Stimulated activated CD4-positive, alpha-beta T cell treated with anti-CD3 and anti-CD28 coated beads, Interleukin-4, amount 100 ng/mL, for 24 hours (primary cell): ENCODE data around the gene UBAC1.

Source experiments
- DNase-seq: peaks from one replicate; pipeline ENCODE4 v3.0.0-alpha.2; 2020

The UBAC1 gene

GRCh38 chr9:135961277-135961715, at the start of gene UBAC1:
UBAC1 (minus strand) TSS chr9:135961373; CDS start chr9:135961162, 211 bp downstream.
- DNase-seq = peak; percentile 95

- no peak for DNase-seq
Observed at GRCh38 chr9:136010615-136011361, 49.6 kb upstream of the UBAC1 start.

- no peak for DNase-seq
Observed at GRCh38 chr9:136010176-136010575, 49.0 kb upstream of the UBAC1 start.

GRCh38 chr9:136009516-136009915, 48.3 kb upstream of the UBAC1 start:
- DNase-seq = no peak

GRCh38 chr9:136008693-136008997, 47.5 kb upstream of the UBAC1 start:
- DNase-seq = no peak

DNA sequence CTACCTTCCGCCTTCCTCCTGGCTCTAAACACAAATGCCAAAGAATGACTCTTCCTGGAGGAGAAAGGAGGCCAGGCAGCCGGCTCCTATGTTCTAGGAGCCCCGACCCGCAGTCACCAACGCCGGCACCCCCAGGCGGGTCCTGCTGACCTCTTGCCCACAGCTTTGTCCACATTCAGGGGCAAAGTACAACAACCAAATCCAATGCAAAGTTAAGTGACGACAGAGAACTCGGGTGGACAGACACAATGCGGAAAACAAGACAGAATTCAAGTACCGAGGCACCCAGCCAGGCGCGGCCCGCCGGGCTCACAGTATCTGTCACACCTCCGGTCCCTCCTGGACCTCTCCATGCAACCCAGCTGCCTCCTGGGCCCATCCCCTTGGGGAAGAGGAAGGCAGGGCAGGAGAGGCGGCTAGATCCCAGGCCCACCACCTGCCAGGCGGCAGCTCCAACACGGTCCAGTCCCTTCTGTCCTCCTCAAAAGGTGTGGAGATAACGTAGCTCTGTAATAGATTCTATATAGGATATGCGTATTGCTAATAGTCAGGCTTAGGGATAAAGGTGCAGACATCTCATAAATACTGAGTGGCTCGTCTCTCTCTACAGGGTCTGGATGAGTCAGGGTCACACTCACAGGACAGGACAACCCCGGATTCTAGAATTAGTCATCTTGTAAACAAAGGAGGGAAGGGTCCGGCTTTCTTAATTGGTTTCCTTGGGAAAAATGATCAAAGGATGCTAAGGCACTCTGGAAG, 46.9 kb upstream of the UBAC1 start:
- no peak for DNase-seq

DNA sequence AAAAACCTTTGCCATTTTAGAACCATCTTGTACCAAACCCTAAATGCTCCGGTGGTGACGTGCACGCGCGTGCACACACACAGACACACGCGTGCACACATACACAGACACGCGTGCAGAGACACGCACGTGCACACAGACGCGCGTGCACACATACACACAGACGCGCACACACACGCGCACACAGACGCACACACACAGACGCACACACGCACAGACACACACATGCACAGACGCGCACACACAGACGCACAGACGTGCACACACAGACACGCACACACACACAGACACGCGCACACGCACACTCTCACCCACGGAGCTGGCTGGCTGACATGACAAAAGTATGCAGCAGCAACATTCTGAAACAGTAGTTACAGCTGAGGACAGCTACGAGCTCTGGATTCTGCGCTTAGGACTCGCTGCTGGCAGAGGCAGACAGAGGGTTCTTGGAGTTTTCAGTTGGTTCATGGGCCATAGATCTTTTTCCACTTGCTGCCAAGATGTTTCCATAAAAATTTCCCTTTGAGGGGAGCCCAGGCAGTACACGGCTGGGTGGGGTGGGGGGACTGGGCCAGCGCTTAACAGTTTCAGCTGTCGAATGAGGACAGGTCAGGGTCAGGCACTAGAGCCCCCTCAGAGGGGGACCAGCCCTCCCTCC, 46.2 kb upstream of the UBAC1 start:
- no peak for DNase-seq

DNA sequence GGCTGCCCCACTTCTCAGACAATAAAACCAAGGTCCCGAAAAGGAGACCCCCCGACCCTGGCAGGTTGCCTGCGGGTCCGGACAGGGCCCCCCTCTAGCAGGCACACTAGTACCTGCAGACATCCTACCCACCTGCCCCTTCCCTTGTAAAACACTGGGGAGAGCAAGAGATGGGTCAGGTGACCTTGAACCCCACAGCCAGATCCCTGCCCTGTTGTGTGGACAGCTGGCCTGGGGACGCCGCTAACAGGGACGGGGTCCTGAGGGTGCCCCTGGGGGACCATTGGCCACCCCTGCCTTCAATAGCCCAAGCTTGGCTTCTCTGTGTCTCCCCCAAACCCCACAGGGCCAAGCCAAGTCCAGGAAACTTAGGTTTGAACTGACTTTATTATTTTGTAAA, 45.0 kb upstream of the UBAC1 start:
- DNase-seq = no peak

DNA sequence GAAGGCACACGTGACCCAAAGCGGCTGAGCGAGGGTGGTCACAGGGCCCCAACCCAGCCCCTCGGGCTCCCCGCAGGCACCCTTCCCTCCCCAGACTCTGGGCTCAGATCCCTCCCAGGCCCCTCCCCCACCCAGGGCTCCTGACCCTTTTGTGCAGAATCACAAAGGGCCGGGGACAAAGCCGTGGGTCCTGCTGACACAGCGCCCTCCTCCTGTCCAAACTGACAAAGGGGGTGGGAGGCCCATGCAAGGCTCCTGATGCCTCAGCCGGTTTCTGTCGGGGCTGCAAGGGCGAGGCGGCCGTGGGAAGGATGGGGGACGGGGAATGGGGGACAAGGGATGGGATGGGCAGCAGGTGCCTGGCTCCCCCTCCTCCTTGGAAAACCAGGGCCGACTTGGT, 43.5 kb upstream of the UBAC1 start:
- no peak for DNase-seq

GRCh38 chr9:136004219-136004618, 43.0 kb upstream of the UBAC1 start:
- DNase-seq = no peak

- no peak for DNase-seq
Observed at GRCh38 chr9:136003411-136004218, 42.4 kb upstream of the UBAC1 start.

DNA sequence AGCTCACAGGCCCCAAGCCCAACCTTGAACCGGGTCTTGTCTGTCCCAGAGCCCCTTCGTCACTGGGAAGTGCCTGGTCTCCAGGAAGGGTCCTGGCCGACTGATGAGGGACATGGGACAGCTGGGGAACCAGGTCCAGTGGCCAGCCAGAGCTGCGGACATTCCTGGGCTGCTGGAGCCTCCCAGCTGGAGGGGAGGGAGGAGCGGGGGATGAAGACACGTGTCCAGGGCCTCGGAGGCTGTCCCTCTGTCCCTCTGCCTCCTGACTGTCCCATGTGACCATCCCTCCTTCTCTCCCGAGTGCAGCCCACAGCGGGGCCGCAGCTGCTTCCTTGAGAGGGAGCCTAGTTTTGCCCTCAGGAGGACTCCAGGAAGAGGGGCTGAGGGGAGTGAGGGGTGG, 41.7 kb upstream of the UBAC1 start:
- DNase-seq = no peak

- no peak for DNase-seq
Observed at GRCh38 chr9:136002215-136002614, 41.0 kb upstream of the UBAC1 start.

DNA sequence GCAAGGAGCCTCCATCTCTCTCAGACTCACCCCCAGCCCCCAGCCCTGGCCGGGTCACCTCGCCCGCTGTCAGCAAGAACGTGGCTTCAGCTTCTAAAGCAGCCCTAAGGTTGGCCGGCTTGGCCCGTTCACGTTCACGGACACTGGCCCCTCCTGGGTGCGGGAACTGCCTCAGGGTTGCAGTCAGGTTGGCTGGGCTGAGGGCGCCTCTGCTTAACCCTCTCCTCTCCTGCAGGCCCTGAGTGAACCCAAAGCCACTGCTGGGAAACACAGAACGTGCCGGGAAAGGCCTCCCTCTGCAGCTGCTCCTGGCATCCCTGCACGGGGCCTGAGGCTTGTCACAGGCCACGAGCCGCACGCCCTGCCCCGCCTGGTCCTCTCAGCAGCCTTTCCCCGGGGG, 40.1 kb upstream of the UBAC1 start:
- DNase-seq = no peak

DNA sequence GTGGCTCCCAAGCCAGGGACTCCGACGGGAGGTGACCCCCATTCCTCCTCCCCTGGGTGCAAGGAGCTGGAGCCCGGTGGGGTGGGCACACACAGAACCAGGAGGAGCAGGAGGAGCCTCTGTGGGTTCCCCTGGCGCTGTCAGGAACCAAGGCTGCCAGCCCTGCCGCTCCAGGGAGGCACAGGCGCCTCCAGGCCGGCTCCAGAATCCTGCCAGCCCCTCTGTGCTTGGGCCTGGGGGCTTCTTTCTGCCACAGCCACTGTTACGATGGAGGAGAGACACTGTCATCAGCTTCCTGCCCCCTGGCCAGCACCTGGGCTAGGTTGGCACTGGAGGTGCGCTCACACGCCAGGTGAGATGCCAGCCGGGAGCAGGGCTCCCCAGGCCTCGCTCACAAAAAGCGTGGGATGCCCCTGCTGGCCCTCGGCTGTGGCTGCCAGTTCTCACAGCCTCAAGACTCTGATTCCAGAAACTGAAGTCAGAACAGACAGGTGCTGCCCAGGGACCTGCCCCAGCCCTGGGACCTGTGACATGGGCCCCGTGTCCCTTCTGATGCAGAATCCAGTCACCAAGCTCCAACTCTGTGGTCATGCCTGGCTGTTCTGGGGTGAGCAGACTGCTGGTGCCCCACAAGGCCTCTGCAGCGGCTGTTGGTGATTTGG, 37.4 kb upstream of the UBAC1 start:
- DNase-seq = no peak

DNA sequence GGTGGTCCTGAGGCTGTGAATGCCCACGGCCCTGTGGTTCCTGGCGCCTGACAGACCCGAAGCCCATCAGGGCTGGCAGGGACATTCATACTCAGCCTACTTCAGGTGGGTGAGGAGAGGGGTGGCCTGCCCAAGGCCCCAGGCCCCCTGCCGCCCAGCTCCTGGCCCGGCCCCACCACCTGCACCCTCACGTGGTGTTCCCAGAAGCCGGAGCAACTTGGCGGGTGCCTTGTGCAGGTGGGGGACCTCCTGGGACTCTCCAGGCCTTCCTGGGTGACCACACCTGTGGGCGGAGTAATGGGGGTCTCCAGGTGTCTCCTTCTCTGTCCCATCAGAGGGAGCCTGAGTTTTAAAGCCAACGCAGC, 36.8 kb upstream of the UBAC1 start:
- no peak for DNase-seq

DNA sequence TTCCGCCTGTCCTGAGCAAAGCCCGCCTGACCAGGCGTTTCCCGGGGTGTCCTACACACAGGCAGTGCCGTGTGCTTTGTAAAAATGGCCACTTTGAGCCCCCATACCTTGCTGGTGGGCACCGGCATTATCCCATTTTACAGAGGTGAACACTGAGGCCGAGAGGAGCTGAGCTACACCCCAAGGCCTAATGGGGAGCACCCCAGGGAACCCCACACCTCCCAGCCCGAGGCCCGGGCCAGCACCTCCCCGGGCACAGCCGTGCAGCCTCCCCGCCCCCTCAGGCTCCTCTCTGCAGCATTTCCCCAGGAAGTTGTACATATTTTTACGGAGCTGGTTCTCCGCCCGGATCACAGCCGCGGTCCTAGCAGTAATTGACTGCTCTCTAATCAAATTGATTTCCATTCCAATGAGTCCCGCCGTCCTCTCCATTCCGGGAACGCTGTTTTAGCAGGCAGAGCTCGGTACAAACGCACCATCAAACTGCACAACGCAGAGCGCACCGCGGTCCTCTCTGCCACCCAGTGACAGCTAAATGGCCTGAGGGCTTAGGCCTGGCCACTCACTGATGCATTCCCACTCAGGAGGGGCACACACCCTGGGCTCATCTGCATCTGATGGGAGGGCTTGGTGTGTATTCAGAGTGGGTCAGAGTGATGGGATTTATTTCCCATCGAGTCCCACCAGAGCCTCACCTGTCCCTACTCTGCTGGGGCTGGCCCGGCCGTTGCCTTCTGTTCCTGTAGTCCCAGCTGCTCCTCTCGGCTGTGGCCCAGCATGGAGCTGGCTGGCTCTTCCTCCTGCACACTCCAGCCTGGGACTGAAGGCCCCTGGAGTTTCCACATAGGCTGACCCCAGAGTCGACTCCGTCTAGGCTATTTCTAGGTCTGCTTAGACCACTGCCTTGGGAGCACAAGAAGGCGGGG, 36.2 kb upstream of the UBAC1 start:
- no peak for DNase-seq

DNA sequence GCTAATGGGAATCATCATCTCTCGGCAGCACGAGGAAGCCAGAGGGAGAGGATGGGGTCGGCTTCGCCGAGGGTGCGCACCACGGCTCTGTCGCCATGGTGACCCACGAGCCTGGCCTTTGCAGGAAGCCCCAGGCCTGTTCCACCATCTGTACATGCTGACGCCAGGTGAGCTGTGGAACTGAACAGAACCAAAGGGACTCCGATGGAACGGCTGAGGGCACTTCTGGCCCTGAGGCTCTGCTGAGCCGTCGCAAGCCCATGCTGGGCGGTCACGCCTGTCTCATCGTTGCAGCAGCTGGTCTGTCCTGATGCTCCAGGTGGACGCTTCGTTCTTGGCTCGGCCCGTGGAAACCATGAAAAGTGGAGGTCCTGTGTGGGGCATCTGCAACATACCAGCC, 34.6 kb upstream of the UBAC1 start:
- DNase-seq = no peak

- DNase-seq = no peak
Observed at GRCh38 chr9:135994501-135995192, 33.5 kb upstream of the UBAC1 start.

- no peak for DNase-seq
Observed at GRCh38 chr9:135993765-135994500, 32.8 kb upstream of the UBAC1 start.
